ACHN (cell line): Measurements from ENCODE around the gene BHLHA9.
"Not testable (repeated sequence)": the region's sequence is repeated elsewhere in the genome, so short reads cannot be mapped to it uniquely, and the experiment has no call there.

Experiments used
- DNase-seq: peaks from one replicate; pipeline ENCODE4 v3.0.0-alpha.2; 2015
- in situ Hi-C: cut with HindIII; loops from 2 replicates; pipeline ENCODE4 v1.10.0; 2017; ENCODE audit warnings: low sequenced_read_pairs, low pct_ligation_motif_present, low pct_unique_long_range_greater_than_20kb

Gene BHLHA9

GRCh38 chr17:1290676-1291075 lies 20.4 kb downstream of the BHLHA9 start:
- no peak for DNase-seq
- in situ Hi-C loops: no loop called here

GRCh38 chr17:1294157-1294717 lies 24.0 kb downstream of the BHLHA9 start:
- no peak for DNase-seq
- in situ Hi-C loops: no loop called here

GRCh38 chr17:1298606-1299005 lies 28.4 kb downstream of the BHLHA9 start:
- in situ Hi-C loops: no loop called here

GRCh38 chr17:1299552-1300370 lies 29.5 kb downstream of the BHLHA9 start:
- no peak for DNase-seq
- in situ Hi-C loops: no loop called here

More at GRCh38 chr17:1298606-1299005, 28.4 kb downstream of the BHLHA9 start:
- DNase-seq: no peak

- in situ Hi-C loops: no loop called here
- no peak for DNase-seq
Observed at GRCh38 chr17:1300371-1300905, 30.2 kb downstream of the BHLHA9 start.

- no peak for DNase-seq
- in situ Hi-C loops: no loop called here
Observed at GRCh38 chr17:1301546-1301945, 31.3 kb downstream of the BHLHA9 start.

GRCh38 chr17:1302761-1303160 lies 32.5 kb downstream of the BHLHA9 start:
- no peak for DNase-seq
- in situ Hi-C loops: no loop called here

- in situ Hi-C loops: no loop called here
- DNase-seq: no peak
Observed at GRCh38 chr17:1304522-1304921, 34.3 kb downstream of the BHLHA9 start.

- in situ Hi-C loops: no loop called here
- DNase-seq: no peak
Observed at GRCh38 chr17:1304962-1305563, 34.8 kb downstream of the BHLHA9 start.

GRCh38 chr17:1307829-1308228 lies 37.6 kb downstream of the BHLHA9 start:
- DNase-seq, in situ Hi-C loops: not testable (repeated sequence)

GRCh38 chr17:1312261-1312870 lies 42.1 kb downstream of the BHLHA9 start:
- in situ Hi-C loops: no loop called here
- DNase-seq: no peak

- in situ Hi-C loops: no loop called here
- no peak for DNase-seq
Observed at GRCh38 chr17:1313270-1314005, 43.2 kb downstream of the BHLHA9 start.

- in situ Hi-C loops: no loop called here
- DNase-seq: no peak
Observed at GRCh38 chr17:1315409-1315808, 45.2 kb downstream of the BHLHA9 start.

- in situ Hi-C loops: no loop called here
- DNase-seq: no peak
Observed at GRCh38 chr17:1315891-1316403, 45.7 kb downstream of the BHLHA9 start.
